Measurements from ENCODE around the gene PLA2G3. TPM values are rescaled to one million over a fixed set of nuclear protein-coding genes. Genes with fewer than 3 reads are reported as not detected.

Gene PLA2G3
- total and polyA plus RNA-seq, 2 experiments from 2014 or later = 1.1 to 7.3 TPM

GRCh38 chr22:31090217-31091085 is 49.9 kb downstream of the PLA2G3 start:
- H3K27me3 ChIP-seq = no peaks in the 10 kb centered on the region
- H3K27ac ChIP-seq = no peak overlapping the region
- H3K4me1 ChIP-seq (ENCODE audit: low read depth) = peaks cover 10% of the 10 kb centered on the region
- H3K9me3 ChIP-seq (ENCODE audit: low read depth) = no peaks in the 10 kb centered on the region
- no peaks in the 10 kb centered on the region for H3K36me3 ChIP-seq
- TF ChIP-seq CTCF (IDR thresholded peaks at IDR 0.05; ENCODE audit: low read depth, low read length) = no peak
- DNase-seq (ENCODE audit: low read depth in 1 of 2, low spot score in 1 of 2) = no peak
- H3K4me3 ChIP-seq = no peak overlapping the region

- Histone ChIP-seq H3K27me3 (no peaks in the 10 kb centered on the region), H3K27ac (no peak overlapping the region), H3K9me3 (ENCODE audit: low read depth) (no peaks in the 10 kb centered on the region), H3K4me1 (ENCODE audit: low read depth) (peaks cover 10% of the 10 kb centered on the region), H3K4me3 (no peak overlapping the region), H3K36me3 (no peaks in the 10 kb centered on the region)
- TF ChIP-seq CTCF (IDR thresholded peaks at IDR 0.05; ENCODE audit: low read depth, low read length) = peak; percentile 89
- peak; percentile 65 to 73 for DNase-seq (ENCODE audit: low read depth in 1 of 2, low spot score in 1 of 2)
Measured at GRCh38 chr22:31089160-31090100, 50.9 kb downstream of the PLA2G3 start.

- H3K4me3 ChIP-seq = no peak overlapping the region
- no peaks in the 10 kb centered on the region for H3K36me3 ChIP-seq
- H3K4me1 ChIP-seq (ENCODE audit: low read depth) = peaks cover 8% of the 10 kb centered on the region
- H3K27me3 ChIP-seq = no peaks in the 10 kb centered on the region
- DNase-seq (ENCODE audit: low read depth in 1 of 2, low spot score in 1 of 2) = no peak
- no peak for TF ChIP-seq CTCF (IDR thresholded peaks at IDR 0.05; ENCODE audit: low read depth, low read length)
- H3K9me3 ChIP-seq (ENCODE audit: low read depth) = no peaks in the 10 kb centered on the region
- no peak overlapping the region for H3K27ac ChIP-seq
Measured at GRCh38 chr22:31088233-31088986, 51.9 kb downstream of the PLA2G3 start.

GRCh38 chr22:31087744-31088215 is 52.5 kb downstream of the PLA2G3 start:
- H3K4me3 ChIP-seq = no peak overlapping the region
- no peak for TF ChIP-seq CTCF (IDR thresholded peaks at IDR 0.05; ENCODE audit: low read depth, low read length)
- peaks cover 2% of the 10 kb centered on the region for H3K4me1 ChIP-seq (ENCODE audit: low read depth)
- H3K27me3 ChIP-seq = no peaks in the 10 kb centered on the region
- no peak overlapping the region for H3K27ac ChIP-seq
- no peak for DNase-seq (ENCODE audit: low read depth in 1 of 2, low spot score in 1 of 2)
- H3K36me3 ChIP-seq = no peaks in the 10 kb centered on the region
- no peaks in the 10 kb centered on the region for H3K9me3 ChIP-seq (ENCODE audit: low read depth)
